ENCODE data around the gene SNAP29. TPM values are rescaled to one million over a fixed set of nuclear protein-coding genes. Genes with fewer than 3 reads are reported as not detected.
"Not testable (repeated sequence)": the region's sequence is repeated elsewhere in the genome, so short reads cannot be mapped to it uniquely, and the experiment has no call there.

Gene SNAP29
- total and polyA plus RNA-seq, 3 experiments from 2014 or later: 21.9 to 26.0 (median 23.3) TPM

DNA sequence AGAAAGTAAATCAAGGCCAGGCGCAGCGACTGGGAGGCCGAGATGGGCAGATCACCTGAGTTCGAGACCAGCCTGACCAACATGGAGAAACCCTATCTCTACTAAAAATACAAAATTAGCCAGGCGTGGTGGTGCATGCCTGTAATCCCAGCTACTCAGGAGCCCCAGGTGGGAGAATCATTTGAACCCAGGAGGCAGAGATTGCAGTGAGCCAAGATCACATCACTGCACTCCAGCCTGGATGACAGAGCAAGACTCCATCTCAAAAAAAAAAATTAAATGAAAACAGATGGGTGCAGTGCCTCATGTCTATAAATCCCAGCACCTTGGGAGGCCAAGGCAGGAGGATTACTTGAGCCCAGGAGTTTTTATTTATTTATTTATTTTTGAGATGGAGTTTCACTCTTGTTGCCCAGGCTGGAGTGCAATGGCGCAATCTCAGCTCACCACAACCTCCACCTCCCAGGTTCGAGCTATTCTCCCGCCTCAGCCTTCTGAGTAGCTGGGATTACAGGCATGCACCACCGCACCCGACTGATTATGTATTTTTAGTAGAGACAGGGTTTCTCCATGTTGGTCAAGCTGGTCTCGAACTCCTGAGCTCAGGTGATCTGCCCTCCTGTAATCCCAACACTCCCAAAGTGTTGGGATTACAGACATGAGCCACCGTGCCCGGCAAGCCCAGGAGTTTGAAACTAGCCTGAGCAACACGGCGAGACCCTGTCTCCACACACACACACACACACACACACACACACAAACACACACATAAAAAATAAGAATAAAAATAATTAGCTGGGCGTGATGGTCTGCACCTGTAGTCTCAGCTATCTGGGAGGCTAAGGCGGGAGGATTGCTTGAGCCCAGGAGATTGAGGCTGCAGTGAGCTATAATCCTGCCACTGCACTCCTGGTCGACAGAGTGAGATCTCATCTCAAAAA, 42.6 kb downstream of the SNAP29 start:
- H3K27me3 Mint-ChIP-seq; H3K4me3 Mint-ChIP-seq; H3K27ac Mint-ChIP-seq; H3K27me3 ChIP-seq (ENCODE audit: insufficient read depth, low read length, poor library complexity, severe bottlenecking); H3K4me3 ChIP-seq (ENCODE audit: low read length); H3K36me3 ChIP-seq (ENCODE audit: insufficient read depth, low read length); DNase-seq; H3K36me3 Mint-ChIP-seq; H3K4me1 Mint-ChIP-seq; H3K27ac ChIP-seq (ENCODE audit: low read depth, low read length); H3K9me3 ChIP-seq (ENCODE audit: low read length); H3K9me3 Mint-ChIP-seq; CTCF ChIA-PET; H3K4me1 ChIP-seq (ENCODE audit: insufficient read depth, low read length): not testable (repeated sequence)
- POLR2A ChIA-PET: interaction anchor here (0.7 kb wide), 1 partner anchor 811 kb away, joined by 4 read pairs; no protein-coding TSS in a partner anchor

DNA sequence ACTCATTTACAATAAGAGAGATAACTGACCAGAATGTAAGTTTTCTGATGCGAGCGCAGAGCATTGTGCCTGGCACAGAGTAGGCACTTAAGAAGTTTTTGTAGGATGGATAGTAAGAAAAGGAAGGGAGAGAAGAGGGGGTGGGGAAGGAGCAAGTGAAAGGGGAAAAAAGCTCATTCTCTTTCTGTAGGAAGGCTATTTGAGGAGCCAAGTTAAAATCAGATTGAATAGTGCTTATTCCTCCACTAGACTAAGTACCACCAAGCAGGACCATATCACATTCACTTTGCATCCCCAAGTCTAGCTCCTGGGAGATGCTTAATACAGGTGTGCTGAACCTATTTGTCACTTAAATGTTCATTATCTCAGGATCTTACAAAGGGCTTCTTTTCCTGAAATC, 44.3 kb downstream of the SNAP29 start:
- Mint-ChIP-seq H3K27ac (no peak overlapping the region), H3K36me3 (no peaks in the 10 kb centered on the region), H3K4me1 (no peaks in the 10 kb centered on the region), H3K4me3 (no peak overlapping the region), H3K27me3 (no peaks in the 10 kb centered on the region), H3K9me3 (no peaks in the 10 kb centered on the region)
- no peak for DNase-seq
- Histone ChIP-seq H3K27me3 (ENCODE audit: insufficient read depth, low read length, poor library complexity, severe bottlenecking) (no peaks in the 10 kb centered on the region), H3K4me1 (ENCODE audit: insufficient read depth, low read length) (no peaks in the 10 kb centered on the region), H3K9me3 (ENCODE audit: low read length) (no peaks in the 10 kb centered on the region), H3K36me3 (ENCODE audit: insufficient read depth, low read length) (no peaks in the 10 kb centered on the region), H3K27ac (ENCODE audit: low read depth, low read length) (no peak overlapping the region), H3K4me3 (ENCODE audit: low read length) (no peak overlapping the region)
- POLR2A ChIA-PET: no interaction called here
- CTCF ChIA-PET: no interaction called here

DNA sequence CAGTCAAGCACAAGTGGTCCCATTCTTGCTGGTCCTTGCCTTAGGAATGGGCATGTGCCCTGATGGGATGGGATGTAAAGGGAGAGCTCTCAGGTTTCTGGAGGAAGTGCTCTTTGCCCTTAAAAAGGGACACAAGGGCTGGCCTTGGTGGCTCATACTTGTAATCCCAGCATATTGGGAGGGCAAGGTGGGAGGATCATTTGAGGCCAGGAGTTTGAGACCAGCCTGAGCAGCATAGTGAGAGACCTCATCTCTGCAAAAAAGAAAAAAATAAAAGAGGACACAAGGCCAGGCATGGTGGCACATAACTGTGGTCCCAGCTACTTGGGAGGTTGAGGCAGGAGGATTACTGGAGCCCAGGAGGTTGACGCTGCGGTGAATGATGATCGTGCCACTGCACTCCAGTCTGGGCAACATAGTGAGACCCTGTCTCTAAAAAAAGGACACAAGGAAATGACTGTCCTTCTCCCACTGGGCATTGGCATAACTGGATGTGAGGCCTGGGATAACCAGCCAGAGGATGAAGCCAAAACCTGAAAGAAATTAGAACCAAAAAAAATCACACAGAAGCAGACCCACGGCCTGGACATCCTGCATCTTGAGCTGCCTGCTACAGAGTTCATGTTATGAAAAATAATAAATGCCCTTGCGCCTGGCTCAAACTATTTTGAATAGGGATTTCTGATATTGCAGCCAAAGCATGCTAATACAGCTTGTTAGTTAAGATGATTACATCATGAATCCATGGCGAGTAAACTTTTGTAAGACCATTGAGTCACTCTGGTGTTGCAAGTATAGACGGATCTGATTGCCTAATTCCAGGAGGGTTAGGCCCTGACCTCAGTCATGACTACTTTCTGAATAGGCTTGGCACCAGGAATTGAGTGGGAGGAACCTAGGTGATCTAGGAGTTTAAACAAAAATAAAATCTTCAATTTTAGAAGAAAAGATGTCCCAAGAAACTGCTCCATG, 45.5 kb downstream of the SNAP29 start:
- DNase-seq: no peak
- no peaks in the 10 kb centered on the region for H3K36me3 Mint-ChIP-seq
- H3K27ac Mint-ChIP-seq: no peak overlapping the region
- no peak overlapping the region for H3K27ac ChIP-seq (ENCODE audit: low read depth, low read length)
- no peaks in the 10 kb centered on the region for H3K4me1 Mint-ChIP-seq
- no peaks in the 10 kb centered on the region for H3K4me1 ChIP-seq (ENCODE audit: insufficient read depth, low read length)
- no peaks in the 10 kb centered on the region for H3K27me3 ChIP-seq (ENCODE audit: insufficient read depth, low read length, poor library complexity, severe bottlenecking)
- POLR2A ChIA-PET: interaction anchor here (0.6 kb wide), 1 partner anchor 11 kb away, joined by 10 read pairs; no protein-coding TSS in a partner anchor
- H3K4me3 ChIP-seq (ENCODE audit: low read length): no peak overlapping the region
- CTCF ChIA-PET: no interaction called here
- H3K36me3 ChIP-seq (ENCODE audit: insufficient read depth, low read length): no peaks in the 10 kb centered on the region
- H3K9me3 Mint-ChIP-seq: no peaks in the 10 kb centered on the region
- no peaks in the 10 kb centered on the region for H3K9me3 ChIP-seq (ENCODE audit: low read length)
- no peak overlapping the region for H3K4me3 Mint-ChIP-seq
- H3K27me3 Mint-ChIP-seq: no peaks in the 10 kb centered on the region

DNA sequence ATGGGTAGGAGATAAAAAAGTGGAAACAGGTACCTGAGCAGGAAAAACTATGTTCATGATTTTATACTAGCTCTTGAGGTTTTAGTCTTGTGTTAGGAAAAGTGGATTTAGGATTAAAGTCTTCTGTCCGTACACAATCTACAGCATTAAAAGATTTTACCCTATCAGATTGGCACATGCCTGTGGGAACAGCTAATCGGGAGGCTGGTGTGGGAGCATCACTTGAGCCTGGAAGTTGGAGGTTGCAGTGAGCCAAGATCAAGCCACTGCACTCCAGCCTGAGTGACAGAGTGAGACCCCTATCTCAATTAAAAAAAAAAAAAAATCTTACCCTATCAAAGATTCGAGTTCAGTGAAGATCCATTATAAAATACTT, 46.2 kb downstream of the SNAP29 start:
- Histone ChIP-seq H3K4me1 (ENCODE audit: insufficient read depth, low read length) (no peaks in the 10 kb centered on the region), H3K36me3 (ENCODE audit: insufficient read depth, low read length) (no peaks in the 10 kb centered on the region), H3K27ac (ENCODE audit: low read depth, low read length) (no peak overlapping the region), H3K27me3 (ENCODE audit: insufficient read depth, low read length, poor library complexity, severe bottlenecking) (no peaks in the 10 kb centered on the region), H3K9me3 (ENCODE audit: low read length) (no peaks in the 10 kb centered on the region), H3K4me3 (ENCODE audit: low read length) (no peak overlapping the region)
- ChIA-PET POLR2A (no interaction called here), CTCF (no interaction called here)
- Mint-ChIP-seq H3K4me1 (peaks cover 0 to 3% (median 2%) of the 10 kb centered on the region in 3 donors), H3K4me3 (no peak overlapping the region), H3K27me3 (no peaks in the 10 kb centered on the region), H3K9me3 (no peaks in the 10 kb centered on the region), H3K36me3 (no peaks in the 10 kb centered on the region), H3K27ac (peak overlapping the region in 1 of 8 donors; percentile 12)
- DNase-seq: no peak

DNA sequence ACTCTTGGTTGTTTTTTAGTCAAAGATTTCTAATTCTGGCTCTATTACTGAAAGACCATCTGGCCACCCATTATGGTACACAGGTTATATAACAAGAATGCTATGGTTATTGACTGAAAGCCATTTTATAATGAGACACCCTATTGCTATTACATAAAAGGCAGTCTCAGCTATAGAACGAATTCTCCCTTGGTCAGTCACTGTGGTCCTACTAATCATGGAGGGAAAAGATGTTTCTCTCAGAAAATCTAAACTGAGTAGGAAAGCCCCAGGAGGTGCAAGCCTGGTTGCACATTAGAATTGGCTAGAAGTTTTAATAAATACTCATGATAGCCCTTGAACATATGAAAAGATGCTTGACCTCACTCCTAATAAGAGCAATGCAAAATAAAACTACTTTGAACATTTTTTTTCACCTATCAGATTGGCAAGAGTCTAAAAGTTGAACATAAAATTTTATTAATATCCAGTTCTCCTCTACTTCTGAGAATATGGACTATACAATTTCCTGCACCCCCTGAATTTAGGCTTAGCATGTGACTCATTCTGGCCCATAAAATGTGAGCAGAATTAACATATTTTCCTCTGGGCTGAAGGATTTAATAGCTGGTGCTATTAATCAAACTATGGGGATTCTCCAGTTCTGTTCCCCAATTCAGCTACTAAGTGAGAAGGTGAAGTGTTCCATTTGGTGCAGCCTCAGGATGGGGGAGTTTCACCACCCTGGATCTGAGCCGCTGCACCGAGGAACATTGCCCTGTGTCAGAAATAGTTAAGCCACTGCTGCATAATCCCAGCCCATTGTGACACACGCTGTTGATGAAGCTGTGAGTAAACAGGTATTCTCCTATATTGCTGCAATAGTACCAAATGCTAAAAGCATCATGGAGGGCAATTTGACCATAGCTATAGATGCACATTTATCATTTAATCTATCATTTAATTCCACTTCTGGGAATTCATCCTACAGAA, 46.9 kb downstream of the SNAP29 start:
- ChIA-PET CTCF (no interaction called here), POLR2A (no interaction called here)
- no peaks in the 10 kb centered on the region for H3K27me3 Mint-ChIP-seq
- H3K4me1 Mint-ChIP-seq: peaks cover 0 to 6% (median 4%) of the 10 kb centered on the region in 3 donors
- no peak for DNase-seq
- Histone ChIP-seq H3K4me3 (ENCODE audit: low read length) (no peak overlapping the region), H3K27me3 (ENCODE audit: insufficient read depth, low read length, poor library complexity, severe bottlenecking) (no peaks in the 10 kb centered on the region), H3K27ac (ENCODE audit: low read depth, low read length) (no peak overlapping the region), H3K4me1 (ENCODE audit: insufficient read depth, low read length) (no peaks in the 10 kb centered on the region), H3K9me3 (ENCODE audit: low read length) (no peaks in the 10 kb centered on the region), H3K36me3 (ENCODE audit: insufficient read depth, low read length) (no peaks in the 10 kb centered on the region)
- no peak overlapping the region for H3K27ac Mint-ChIP-seq
- H3K9me3 Mint-ChIP-seq: no peaks in the 10 kb centered on the region
- H3K4me3 Mint-ChIP-seq: no peak overlapping the region
- H3K36me3 Mint-ChIP-seq: no peaks in the 10 kb centered on the region

DNA sequence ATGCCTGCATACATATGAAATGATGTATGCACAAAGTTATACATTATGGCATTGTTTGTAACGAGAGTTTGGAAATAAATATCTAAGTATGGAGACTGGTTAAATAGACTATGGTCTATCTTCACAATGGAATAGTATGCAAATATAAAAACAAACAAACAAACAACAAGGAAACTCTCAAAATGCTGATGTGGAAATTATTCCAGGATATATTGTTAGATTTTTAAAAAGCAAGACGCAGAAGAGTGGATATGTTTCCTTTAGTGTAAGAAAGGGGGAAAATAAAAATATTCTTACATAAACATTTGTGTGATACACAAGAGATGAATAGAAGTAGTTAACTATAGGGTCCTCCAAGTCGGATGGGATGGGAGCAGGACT, 47.6 kb downstream of the SNAP29 start:
- peaks cover 0 to 6% (median 4%) of the 10 kb centered on the region in 3 donors for H3K4me1 Mint-ChIP-seq
- CTCF ChIA-PET: no interaction called here
- no peak overlapping the region for H3K27ac Mint-ChIP-seq

DNA sequence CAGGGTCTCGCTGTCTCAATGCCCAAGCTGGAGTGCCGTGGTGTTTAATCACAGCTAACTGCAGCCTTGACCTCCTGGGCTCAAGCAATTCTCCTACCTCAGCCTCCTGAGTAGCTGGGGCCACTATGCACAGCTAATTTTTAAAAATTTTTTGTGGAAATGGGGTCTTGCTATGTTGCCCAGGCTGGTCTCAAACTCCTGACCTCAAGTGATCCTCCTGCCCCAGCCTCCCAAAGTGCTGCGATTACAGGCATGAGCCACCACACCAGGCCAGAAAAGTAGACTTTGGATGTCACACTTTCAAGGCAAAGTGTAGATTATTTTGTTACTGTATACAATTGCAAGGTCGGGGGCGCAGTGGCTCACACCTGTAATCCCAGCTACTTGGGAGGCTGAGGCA, 49.9 kb downstream of the SNAP29 start:
- H3K36me3 ChIP-seq (ENCODE audit: insufficient read depth, low read length); H3K36me3 Mint-ChIP-seq; H3K27ac ChIP-seq (ENCODE audit: low read depth, low read length); H3K4me1 ChIP-seq (ENCODE audit: insufficient read depth, low read length); POLR2A ChIA-PET; H3K27me3 ChIP-seq (ENCODE audit: insufficient read depth, low read length, poor library complexity, severe bottlenecking); H3K9me3 ChIP-seq (ENCODE audit: low read length); CTCF ChIA-PET; H3K4me1 Mint-ChIP-seq; H3K4me3 Mint-ChIP-seq; H3K4me3 ChIP-seq (ENCODE audit: low read length); H3K27me3 Mint-ChIP-seq; DNase-seq; H3K9me3 Mint-ChIP-seq: not testable (repeated sequence)
- peak overlapping the region in 1 of 8 donors; percentile 38 for H3K27ac Mint-ChIP-seq

More for the DNA sequence above, 47.6 kb downstream of the SNAP29 start:
- POLR2A ChIA-PET: no interaction called here
- Histone ChIP-seq H3K27ac (ENCODE audit: low read depth, low read length) (no peak overlapping the region), H3K36me3 (ENCODE audit: insufficient read depth, low read length) (no peaks in the 10 kb centered on the region), H3K9me3 (ENCODE audit: low read length) (no peaks in the 10 kb centered on the region), H3K4me3 (ENCODE audit: low read length) (no peak overlapping the region), H3K27me3 (ENCODE audit: insufficient read depth, low read length, poor library complexity, severe bottlenecking) (no peaks in the 10 kb centered on the region), H3K4me1 (ENCODE audit: insufficient read depth, low read length) (no peaks in the 10 kb centered on the region)
- no peaks in the 10 kb centered on the region for H3K27me3 Mint-ChIP-seq
- no peaks in the 10 kb centered on the region for H3K9me3 Mint-ChIP-seq
- no peak for DNase-seq
- H3K4me3 Mint-ChIP-seq: no peak overlapping the region
- no peaks in the 10 kb centered on the region for H3K36me3 Mint-ChIP-seq

Measured in CD8-positive, alpha-beta memory T cell (primary cell).